H9 (cell line): Measurements from ENCODE around the gene CHPF. TPM values are rescaled to one million over a fixed set of nuclear protein-coding genes. Genes with fewer than 3 reads are reported as not detected.

ENCODE experiments used
- DNase-seq: peaks from one replicate; pipeline ENCODE4 v3.0.0-alpha.2; 2017
- H2AFZ ChIP-seq: one replicate; pipeline ENCODE4 v1.6.1; 2013; ENCODE audit warnings: mild to moderate bottlenecking, low read length, control low read depth, moderate library complexity
- H2AK5ac ChIP-seq: 2 replicates; pipeline ENCODE4 v1.6.1; 2013; ENCODE audit warnings: low read length, control low read depth, mixed read lengths; ENCODE audit not compliant: insufficient read length
- H2BK120ac ChIP-seq: one replicate; pipeline ENCODE4 v1.6.1; 2013; ENCODE audit warnings: low read depth, mild to moderate bottlenecking, low read length, control low read depth, inconsistent platforms; ENCODE audit not compliant: poor library complexity, severe bottlenecking
- H2BK12ac ChIP-seq: 2 replicates; pipeline ENCODE4 v1.6.1; 2013; ENCODE audit warnings: low read length, control low read depth, mixed read lengths, low read depth; ENCODE audit not compliant: insufficient read length
- H2BK15ac ChIP-seq: 2 replicates; pipeline ENCODE4 v1.6.1; 2013; ENCODE audit warnings: low read depth, low read length, control low read depth
- H2BK20ac ChIP-seq: one replicate; pipeline ENCODE4 v1.6.1; 2013; ENCODE audit warnings: low read depth, mild to moderate bottlenecking, low read length, control low read depth, inconsistent platforms; ENCODE audit not compliant: poor library complexity, severe bottlenecking
- H2BK5ac ChIP-seq: 2 replicates; pipeline ENCODE4 v1.6.1; 2013; ENCODE audit warnings: low read length, control low read depth, mixed read lengths; ENCODE audit not compliant: insufficient read length
- H3K14ac ChIP-seq: 2 replicates; pipeline ENCODE4 v1.6.1; 2013; ENCODE audit warnings: low read length, control low read depth; ENCODE audit not compliant: insufficient read depth
- H3K18ac ChIP-seq: 2 replicates; pipeline ENCODE4 v1.6.1; 2013; ENCODE audit warnings: low read depth, mild to moderate bottlenecking, mixed read lengths, low read length, control low read depth; ENCODE audit not compliant: insufficient read length
- H3K23ac ChIP-seq: 2 replicates; pipeline ENCODE4 v1.6.1; 2013; ENCODE audit warnings: low read length, control low read depth, mixed read lengths, low read depth; ENCODE audit not compliant: insufficient read length
- H3K23me2 ChIP-seq: 2 replicates; pipeline ENCODE4 v1.6.1; 2013; ENCODE audit warnings: low read depth, mild to moderate bottlenecking, mixed read lengths, low read length, control low read depth; ENCODE audit not compliant: insufficient read length, poor library complexity, severe bottlenecking
- H3K27ac ChIP-seq: 2 replicates; pipeline ENCODE4 v1.5.1; 2013; ENCODE audit warnings: low read length, control low read depth, mixed read lengths, low read depth; ENCODE audit not compliant: insufficient read length
- H3K27me3 ChIP-seq: 2 replicates; pipeline ENCODE4 v1.6.1; 2013; ENCODE audit warnings: low read length, control low read depth, inconsistent platforms; ENCODE audit not compliant: insufficient read depth
- H3K4ac ChIP-seq: 2 replicates; pipeline ENCODE4 v1.6.1; 2013; ENCODE audit warnings: low read depth, mild to moderate bottlenecking, control low read depth, inconsistent platforms, low read length, moderate library complexity
- H3K4me1 ChIP-seq: 2 replicates; pipeline ENCODE4 v1.6.1; 2013; ENCODE audit warnings: low read length, control low read depth, inconsistent platforms; ENCODE audit not compliant: insufficient read depth
- H3K4me2 ChIP-seq: 2 replicates; pipeline ENCODE4 v1.6.1; 2013; ENCODE audit warnings: low read length, control low read depth, mixed read lengths; ENCODE audit not compliant: insufficient read length, insufficient read depth
- H3K56ac ChIP-seq: 2 replicates; pipeline ENCODE4 v1.6.1; 2013; ENCODE audit warnings: low read depth, mild to moderate bottlenecking, mixed read lengths, low read length, control low read depth; ENCODE audit not compliant: insufficient read length
- H3K79me1 ChIP-seq: 2 replicates; pipeline ENCODE4 v1.6.1; 2013; ENCODE audit warnings: low read depth, mild to moderate bottlenecking, moderate library complexity, low read length, control low read depth, inconsistent platforms; ENCODE audit not compliant: insufficient read depth, poor library complexity, severe bottlenecking
- H3K79me2 ChIP-seq: 2 replicates; pipeline ENCODE4 v1.6.1; 2013; ENCODE audit warnings: low read length, control low read depth, inconsistent platforms; ENCODE audit not compliant: insufficient read depth
- H3K9ac ChIP-seq: 2 replicates; pipeline ENCODE4 v1.6.1; 2013; ENCODE audit warnings: low read length, control low read depth, mixed read lengths; ENCODE audit not compliant: insufficient read length; ENCODE audit errors: extremely low read depth
- H3K9me3 ChIP-seq: one replicate; pipeline ENCODE4 v1.6.1; 2013; ENCODE audit warnings: low read depth, low read length, inconsistent platforms; ENCODE audit not compliant: control insufficient read depth
- H3T11ph ChIP-seq: one replicate; pipeline ENCODE4 v1.6.1; 2013; ENCODE audit warnings: mild to moderate bottlenecking, low read length, control low read depth, inconsistent platforms
- H4K20me1 ChIP-seq: one replicate; pipeline ENCODE4 v1.6.1; 2013; ENCODE audit not compliant: control insufficient read depth, insufficient read length, insufficient read depth
- H4K5ac ChIP-seq: 2 replicates; pipeline ENCODE4 v1.6.1; 2013; ENCODE audit warnings: low read depth, mild to moderate bottlenecking, mixed read lengths, low read length, control low read depth; ENCODE audit not compliant: insufficient read length
- H4K8ac ChIP-seq: replicated peaks from 2 replicates; pipeline ENCODE4 v1.6.1; 2013; ENCODE audit warnings: low read length, control low read depth, mixed read lengths, low read depth; ENCODE audit not compliant: insufficient read length
- H4K91ac ChIP-seq: 2 replicates; pipeline ENCODE4 v1.6.1; 2013; ENCODE audit warnings: low read depth, mild to moderate bottlenecking, moderate library complexity, mixed read lengths, low read length, control low read depth; ENCODE audit not compliant: insufficient read length
- H3K27ac Mint-ChIP-seq, 3 experiments: 2 replicates in 2 of 3; 3 replicates in 1 of 3; pipeline ENCODE4 v1.8.0; 2020 to 2021; ENCODE audit warnings: mixed read lengths in 3 of 3, mild to moderate bottlenecking in 1 of 3, moderate library complexity in 1 of 3
- H3K27me3 Mint-ChIP-seq: 2 replicates; pipeline ENCODE4 v1.8.0; 2021; ENCODE audit warnings: low read depth, mild to moderate bottlenecking, moderate library complexity, mixed read lengths
- H3K36me3 Mint-ChIP-seq, 3 experiments: 2 replicates in 2 of 3; 3 replicates in 1 of 3; pipeline ENCODE4 v1.8.0; 2020 to 2021; ENCODE audit warnings: low read depth in 3 of 3, mixed read lengths in 3 of 3; ENCODE audit not compliant: insufficient read depth in 1 of 3
- H3K4me1 Mint-ChIP-seq, 2 experiments: 2 replicates each; pipeline ENCODE4 v1.8.0; 2020; ENCODE audit warnings: mixed read lengths in 2 of 2
- H3K4me3 Mint-ChIP-seq, 2 experiments: 2 replicates in 1 of 2; 3 replicates in 1 of 2; pipeline ENCODE4 v1.8.0; 2020 to 2021; ENCODE audit warnings: mild to moderate bottlenecking in 2 of 2, mixed read lengths in 2 of 2, moderate library complexity in 1 of 2
- H3K9me3 Mint-ChIP-seq, 2 experiments: 2 replicates in 1 of 2; 3 replicates in 1 of 2; pipeline ENCODE4 v1.8.0; 2020; ENCODE audit warnings: mild to moderate bottlenecking in 2 of 2, mixed read lengths in 2 of 2, moderate library complexity in 1 of 2
- WGBS: extraction: QIAGEN DNeasy Blood & Tissue Kit; methylation state at CpG from one replicate; pipeline ENCODE4 v1.1.7; 2013; ENCODE audit warnings: missing lambda C conversion rate, low lambda C conversion rate, mixed read lengths; ENCODE audit not compliant: insufficient read length; ENCODE audit errors: extremely low coverage; 5-methylcytosine and 5-hydroxymethylcytosine counted together
- total RNA-seq: library from RNA; stranded (reverse); gene quantifications from 2 replicates; pipeline ENCODE4 v1.2.1, GENCODE V29; 2021
- TF ChIP-seq, protein P1 (sequence below): fragments of 200-600 bp; sonication (generic); conservative IDR thresholded peaks from 3 replicates; pipeline ENCODE4 v1.8.0; 2021; ENCODE audit warnings: antibody characterized with exemption, mild to moderate bottlenecking

Gene CHPF
- total RNA-seq, 1 experiment from 2014 or later = 46.5 TPM

- no peak overlapping the region for H3K56ac ChIP-seq
- H3K9me3 Mint-ChIP-seq = no peaks in the 10 kb centered on the region
- H4K91ac ChIP-seq = no peak overlapping the region
- H2AK5ac ChIP-seq = no peak overlapping the region
- WGBS = no CpG with 5 or more reads among the region's 9 CpGs
- peaks cover 3% of the 10 kb centered on the region; the same call in 1 of the 2 replicates for H3K4me1 ChIP-seq
- H3K79me1 ChIP-seq = no peaks in the 10 kb centered on the region
- H3K27ac ChIP-seq = no peak overlapping the region
- H2BK120ac ChIP-seq = no peak overlapping the region
- H3K18ac ChIP-seq = no peak overlapping the region
- H3K4me1 Mint-ChIP-seq = peaks cover 14 to 21% of the 10 kb centered on the region in 2 experiments
- DNase-seq = no peak
- peaks cover 4% of the 10 kb centered on the region; the same call in 1 of the 2 replicates for H3K27me3 ChIP-seq
- H2BK5ac ChIP-seq = no peak overlapping the region
- no peak overlapping the region for H3K14ac ChIP-seq
- no peak overlapping the region for H2AFZ ChIP-seq
- H3K27ac Mint-ChIP-seq = no peak overlapping the region
- H3K23me2 ChIP-seq = peaks cover 12% of the 10 kb centered on the region
- H2BK12ac ChIP-seq = no peak overlapping the region
- H4K20me1 ChIP-seq = no peaks in the 10 kb centered on the region
- H3K23ac ChIP-seq = no peak overlapping the region
- TF ChIP-seq, protein P1, sequence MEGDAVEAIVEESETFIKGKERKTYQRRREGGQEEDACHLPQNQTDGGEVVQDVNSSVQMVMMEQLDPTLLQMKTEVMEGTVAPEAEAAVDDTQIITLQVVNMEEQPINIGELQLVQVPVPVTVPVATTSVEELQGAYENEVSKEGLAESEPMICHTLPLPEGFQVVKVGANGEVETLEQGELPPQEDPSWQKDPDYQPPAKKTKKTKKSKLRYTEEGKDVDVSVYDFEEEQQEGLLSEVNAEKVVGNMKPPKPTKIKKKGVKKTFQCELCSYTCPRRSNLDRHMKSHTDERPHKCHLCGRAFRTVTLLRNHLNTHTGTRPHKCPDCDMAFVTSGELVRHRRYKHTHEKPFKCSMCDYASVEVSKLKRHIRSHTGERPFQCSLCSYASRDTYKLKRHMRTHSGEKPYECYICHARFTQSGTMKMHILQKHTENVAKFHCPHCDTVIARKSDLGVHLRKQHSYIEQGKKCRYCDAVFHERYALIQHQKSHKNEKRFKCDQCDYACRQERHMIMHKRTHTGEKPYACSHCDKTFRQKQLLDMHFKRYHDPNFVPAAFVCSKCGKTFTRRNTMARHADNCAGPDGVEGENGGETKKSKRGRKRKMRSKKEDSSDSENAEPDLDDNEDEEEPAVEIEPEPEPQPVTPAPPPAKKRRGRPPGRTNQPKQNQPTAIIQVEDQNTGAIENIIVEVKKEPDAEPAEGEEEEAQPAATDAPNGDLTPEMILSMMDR = no peak
- no peak overlapping the region for H3T11ph ChIP-seq
- H3K4me2 ChIP-seq = no peak overlapping the region
- peaks cover 10 to 30% (median 30%) of the 10 kb centered on the region in 3 experiments; a peak in 6 of 7 replicates for H3K36me3 Mint-ChIP-seq
- no peak overlapping the region for H4K5ac ChIP-seq
- H3K27me3 Mint-ChIP-seq = peaks cover 56% of the 10 kb centered on the region
- H4K8ac ChIP-seq = no peak overlapping the region
- no peak overlapping the region for H2BK20ac ChIP-seq
- no peaks in the 10 kb centered on the region for H3K9me3 ChIP-seq
- no peak overlapping the region for H3K9ac ChIP-seq
- no peak overlapping the region; a peak in 2 of 5 replicates for H3K4me3 Mint-ChIP-seq
- H2BK15ac ChIP-seq = no peak overlapping the region
- no peaks in the 10 kb centered on the region for H3K79me2 ChIP-seq
- no peak overlapping the region for H3K4ac ChIP-seq
These were observed 6.0 kb upstream of the CHPF start for GRCh38 chr2:219549619-219550018.
